T follicular helper cell (primary cell): ENCODE results near the gene PMFBP1.

ENCODE experiments used
- DNase-seq: peaks from one replicate; pipeline ENCODE4 v3.0.0-alpha.2; 2020; ENCODE audit warnings: low read depth

Gene PMFBP1

DNA sequence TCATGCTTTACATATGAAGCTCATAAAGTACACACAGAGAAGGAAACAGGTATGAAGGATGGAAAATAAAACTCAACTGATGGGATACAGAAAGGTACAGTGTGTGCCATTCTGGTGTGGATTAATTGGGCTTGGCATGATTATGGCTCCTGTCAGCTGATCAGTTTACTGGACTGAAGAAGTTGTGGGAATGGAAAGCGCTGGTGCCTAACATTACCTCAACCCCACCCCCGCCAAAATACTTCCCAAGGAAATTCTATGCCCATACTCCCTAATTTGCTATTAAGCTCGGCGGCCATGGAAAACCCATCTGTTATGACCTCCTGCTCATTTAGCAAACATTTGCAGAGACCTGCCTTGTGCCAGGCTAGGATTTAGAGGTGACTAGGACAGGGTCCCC lies 16.6 kb upstream of the PMFBP1 start:
- DNase-seq: no peak

GRCh38 chr16:72187551-72187950 lies 15.6 kb upstream of the PMFBP1 start:
- no peak for DNase-seq

DNA sequence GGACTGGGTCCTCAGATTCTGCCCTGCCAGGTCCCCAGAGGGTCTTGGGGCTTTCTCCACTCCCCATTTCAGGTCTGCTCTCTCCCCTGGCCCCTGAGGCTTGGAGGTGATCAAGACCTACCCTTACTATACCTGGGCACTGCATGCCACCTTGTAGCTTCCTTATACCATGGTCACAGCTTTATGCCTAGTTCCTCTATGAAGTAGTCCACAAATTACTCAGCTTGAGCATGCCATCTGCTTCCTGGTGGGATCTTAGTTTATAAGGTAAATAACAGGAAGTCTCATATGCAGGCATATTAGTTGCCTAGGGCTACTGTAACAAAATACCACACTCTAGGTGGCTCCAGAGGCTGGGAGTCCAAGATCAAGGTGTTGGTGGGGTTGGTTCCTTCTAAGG lies 11.0 kb upstream of the PMFBP1 start:
- DNase-seq: no peak

DNA sequence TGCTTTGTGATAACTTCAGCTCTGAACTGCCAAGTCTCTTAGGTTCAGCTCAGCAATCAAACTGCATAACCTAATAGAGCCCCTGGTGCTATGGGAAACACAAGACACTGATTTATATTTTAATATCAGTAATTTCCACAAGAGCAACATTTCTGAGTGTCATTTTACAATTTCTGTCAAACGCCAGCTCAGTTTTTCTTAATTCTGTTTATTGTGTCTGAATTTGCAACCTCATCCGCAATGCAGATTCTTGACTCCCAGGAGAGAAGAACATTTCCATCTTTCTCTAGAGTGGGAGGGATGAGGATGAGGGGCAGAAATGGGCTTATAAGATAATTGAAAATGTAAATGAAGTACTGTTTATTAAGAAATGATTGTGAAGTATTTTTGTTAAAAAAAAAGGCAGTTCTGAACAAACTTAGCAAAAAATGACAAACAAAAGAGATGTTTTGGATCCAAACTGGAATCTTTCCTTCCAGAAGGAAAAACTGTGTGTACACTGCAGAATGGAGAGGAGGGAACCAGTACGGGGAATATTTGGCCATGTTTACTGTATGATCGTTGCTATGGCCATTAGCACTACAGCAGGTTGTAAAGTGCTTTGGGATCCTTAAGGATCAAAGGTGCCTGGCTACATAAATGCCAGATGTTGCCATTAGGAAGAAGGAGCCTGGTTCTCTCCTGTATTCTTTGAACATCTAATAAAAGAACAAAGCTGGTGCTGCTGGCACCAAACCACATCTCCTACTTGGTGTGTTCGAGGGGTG lies 7.4 kb upstream of the PMFBP1 start:
- DNase-seq: no peak

- no peak for DNase-seq
These were observed 2.8 kb upstream of the PMFBP1 start for GRCh38 chr16:72174726-72175125.

DNA sequence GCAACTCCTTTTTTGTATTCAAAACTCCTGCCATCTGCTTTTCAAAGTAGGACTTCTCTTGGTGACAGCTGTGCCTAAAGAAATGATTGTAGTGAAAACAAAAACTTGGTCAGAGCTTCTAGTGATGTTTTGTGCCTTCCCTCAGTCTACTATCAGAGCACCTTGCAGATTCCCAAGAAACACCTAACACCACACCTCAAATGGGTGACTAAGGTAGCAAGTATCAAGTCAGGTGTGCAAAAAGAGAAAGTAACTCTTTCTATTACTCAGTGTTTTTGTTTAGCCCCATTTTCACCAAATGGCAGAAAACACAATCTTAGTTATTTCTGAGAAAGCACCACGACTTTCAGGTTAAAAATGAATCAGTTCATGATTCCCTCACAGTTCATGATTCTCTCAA lies 2.0 kb upstream of the PMFBP1 start:
- DNase-seq: no peak

DNA sequence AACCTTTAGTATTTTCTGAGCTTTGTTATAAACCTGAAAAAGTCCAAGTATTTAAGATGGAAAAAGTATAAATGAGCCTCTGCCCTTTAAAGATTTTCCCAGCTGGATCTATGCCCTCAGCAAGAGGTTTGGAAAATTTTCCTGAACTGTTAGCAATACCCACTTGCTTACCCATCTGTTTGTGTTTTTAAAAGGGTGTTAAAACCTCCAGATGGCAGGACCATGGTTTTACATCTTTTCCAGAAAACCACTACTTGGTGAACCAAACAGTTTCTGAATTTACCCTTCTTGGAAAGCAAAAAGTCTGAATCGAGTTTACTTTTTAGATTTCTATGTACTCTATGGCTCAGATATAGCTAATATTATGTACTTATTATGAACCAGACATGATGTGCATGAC lies 719 bp downstream of the PMFBP1 start:
- no peak for DNase-seq

DNA sequence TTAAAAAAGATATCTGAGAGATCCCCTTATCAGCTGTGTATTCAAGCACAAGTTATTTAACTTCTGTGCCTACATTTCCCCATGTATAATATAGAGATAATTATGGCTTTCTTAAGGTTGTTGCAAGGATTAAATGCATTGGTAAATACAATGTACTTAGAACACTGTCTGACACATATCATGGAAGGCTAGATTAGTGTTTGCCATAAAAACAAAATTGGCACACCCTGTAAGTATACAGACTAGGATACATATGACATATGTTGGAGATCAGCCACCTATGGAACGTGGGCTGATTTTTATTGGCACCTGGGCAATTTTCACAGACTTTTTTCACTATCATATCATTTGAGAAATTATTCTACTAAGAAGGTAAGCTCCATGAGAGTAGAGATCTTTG lies 2.2 kb downstream of the PMFBP1 start:
- DNase-seq: no peak

DNA sequence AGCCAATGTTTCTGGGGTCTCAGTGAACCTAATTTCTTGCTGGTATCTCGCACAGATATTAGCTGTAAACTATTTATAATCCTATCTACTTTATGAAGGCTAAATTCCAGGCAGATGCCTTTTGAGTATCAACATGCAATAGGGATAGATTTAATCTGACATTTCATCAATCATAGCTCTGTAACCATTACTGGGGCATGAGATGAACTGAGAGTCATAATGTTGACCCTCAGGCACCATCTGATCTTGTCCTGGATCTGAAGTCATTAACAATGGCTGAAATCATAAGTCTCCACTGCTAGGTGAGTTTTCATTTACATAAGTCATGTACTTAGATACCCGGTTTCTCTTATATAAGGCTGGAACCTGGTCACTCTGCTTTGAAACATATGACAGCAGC lies 3.6 kb downstream of the PMFBP1 start:
- DNase-seq: no peak

GRCh38 chr16:72166954-72167561 lies 4.9 kb downstream of the PMFBP1 start:
- no peak for DNase-seq

DNA sequence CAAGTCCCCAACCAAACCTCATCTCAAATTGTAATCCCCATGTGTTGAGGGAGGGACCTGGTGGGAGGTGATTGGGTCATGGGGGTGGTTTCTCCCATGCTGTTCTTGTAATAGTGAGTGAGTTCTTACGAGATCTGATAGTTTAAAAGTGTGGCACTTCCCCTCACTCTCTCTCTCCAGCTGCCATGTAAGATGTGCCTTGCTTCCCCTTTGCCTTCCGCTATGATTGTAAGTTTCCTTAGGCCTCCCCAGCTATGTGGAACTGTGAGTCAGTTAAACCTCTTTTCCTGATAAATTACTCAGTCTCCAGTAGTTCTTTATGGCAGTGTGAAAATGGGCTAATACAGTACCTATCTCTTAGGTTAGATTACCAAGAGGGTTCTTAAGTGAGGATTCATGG lies 5.8 kb downstream of the PMFBP1 start:
- no peak for DNase-seq

GRCh38 chr16:72164691-72165090 lies 7.3 kb downstream of the PMFBP1 start:
- DNase-seq: no peak

DNA sequence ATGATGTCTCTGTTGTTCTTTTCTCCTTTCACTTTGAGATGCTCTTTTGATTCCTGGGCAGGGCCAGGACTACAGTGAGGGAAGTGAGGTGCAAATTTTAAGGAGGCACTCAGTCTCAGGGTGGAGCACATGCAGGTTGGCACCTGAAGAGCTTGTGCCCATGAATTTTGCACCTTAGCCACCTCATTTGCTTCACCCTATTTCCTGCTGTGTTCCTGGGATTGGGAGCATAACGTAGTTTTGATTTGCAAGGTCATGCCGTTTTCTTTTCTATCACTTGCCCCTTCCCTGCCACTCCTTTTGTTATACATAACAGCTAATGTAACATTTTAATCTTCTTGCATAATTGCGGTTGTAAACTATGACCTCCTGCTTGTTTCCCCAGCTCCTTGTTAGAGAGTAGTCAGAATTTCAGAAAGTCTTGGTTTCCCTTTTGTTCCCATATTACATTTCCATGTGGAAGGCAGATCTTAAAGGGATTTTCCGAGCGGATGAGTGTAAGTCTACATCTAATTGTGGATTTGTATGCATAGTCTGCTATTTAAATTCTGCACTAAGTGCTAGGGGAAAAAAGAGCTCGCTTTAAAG lies 9.8 kb downstream of the PMFBP1 start:
- no peak for DNase-seq

DNA sequence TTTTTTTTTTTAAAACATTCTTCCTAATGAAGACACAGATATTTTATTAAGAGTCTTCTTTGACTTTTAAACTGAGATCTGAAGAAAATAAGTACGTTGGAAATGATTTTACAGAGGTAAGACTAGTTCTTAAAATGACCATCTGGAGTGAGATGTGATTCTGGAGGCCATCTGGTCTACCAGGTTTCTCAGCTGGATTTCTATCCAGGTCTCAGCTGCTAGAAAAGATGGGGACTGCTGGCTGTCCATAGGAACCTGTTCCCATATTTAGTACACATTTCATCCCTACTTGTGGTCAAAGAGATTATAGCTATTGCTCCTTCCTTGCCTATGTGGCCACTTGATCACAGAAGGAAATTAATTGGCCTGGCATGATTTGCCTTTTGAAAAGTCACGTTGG lies 12.2 kb downstream of the PMFBP1 start:
- no peak for DNase-seq

GRCh38 chr16:72159386-72159785 lies 12.6 kb downstream of the PMFBP1 start:
- no peak for DNase-seq

- DNase-seq: no peak
These were observed 22.1 kb downstream of the PMFBP1 start for GRCh38 chr16:72149676-72150464.

DNA sequence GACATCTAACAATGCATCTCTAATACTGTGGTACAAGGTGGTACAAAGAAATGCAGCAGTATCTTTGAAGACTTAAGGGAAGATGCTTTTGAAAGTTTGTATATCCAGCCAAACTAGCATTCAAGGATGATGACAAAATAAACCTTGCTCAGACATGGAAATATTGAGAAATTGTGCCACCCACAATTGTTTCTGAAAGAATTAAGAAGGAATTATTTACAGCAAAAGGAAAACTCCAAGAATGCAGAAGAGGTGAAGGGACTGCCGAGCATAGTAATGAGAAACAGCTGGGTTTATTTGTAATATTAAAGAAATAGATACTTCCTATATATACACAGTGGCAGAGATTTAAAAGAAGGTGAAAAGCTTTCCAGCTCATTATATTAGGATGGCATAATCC lies 29.5 kb downstream of the PMFBP1 start:
- DNase-seq: no peak

DNA sequence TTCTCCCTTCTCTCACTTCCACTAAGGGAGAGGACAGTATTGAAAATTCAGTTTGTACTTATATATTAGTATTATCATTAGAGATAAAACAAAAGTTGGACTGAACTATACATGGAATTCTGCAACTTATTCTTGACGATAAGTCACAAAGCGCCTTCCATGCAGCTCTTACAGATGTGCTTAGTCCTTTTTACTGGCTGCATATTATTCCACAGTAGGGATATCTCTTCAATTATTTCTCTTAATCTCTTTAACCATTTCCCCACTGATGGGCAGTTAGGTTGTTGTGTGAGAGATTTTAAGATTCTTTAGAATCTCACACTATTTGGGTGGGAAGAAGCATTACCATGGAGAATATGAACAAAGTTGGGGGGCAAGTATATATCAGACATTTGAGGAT lies 32.0 kb downstream of the PMFBP1 start:
- DNase-seq: no peak

GRCh38 chr16:72138064-72138572 lies 33.8 kb downstream of the PMFBP1 start:
- DNase-seq: no peak

GRCh38 chr16:72137380-72138063 lies 34.4 kb downstream of the PMFBP1 start:
- DNase-seq: no peak

GRCh38 chr16:72134507-72134906 lies 37.4 kb downstream of the PMFBP1 start:
- DNase-seq: no peak

DNA sequence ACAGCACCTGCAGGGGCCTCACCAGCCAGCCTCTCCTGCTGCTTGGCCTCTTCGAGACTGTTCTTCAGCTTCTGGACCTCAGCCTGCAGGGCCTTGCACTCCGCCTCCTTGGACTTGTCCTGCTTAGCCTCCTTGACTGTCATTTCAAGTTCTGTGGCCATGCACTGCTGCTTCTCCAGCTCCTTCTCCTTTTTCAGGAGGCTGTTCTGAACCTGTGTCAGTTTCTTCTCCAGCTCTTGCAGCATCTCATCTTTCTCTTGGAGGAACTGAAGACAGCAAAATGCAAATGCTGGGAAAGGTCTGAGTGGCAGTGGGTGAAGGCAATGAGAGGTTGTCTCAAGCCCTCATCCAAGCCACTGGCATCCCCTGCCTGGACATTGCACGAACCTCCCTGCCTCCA lies 39.2 kb downstream of the PMFBP1 start:
- no peak for DNase-seq
